Cardiac fibroblast (primary cell): ENCODE measurements around the gene NT5C1A.
A peak's percentile ranks its signal among the peaks of the same experiment; 100 is the strongest.

ENCODE experiments used
- DNase-seq, 2 donors: peaks; one replicate each; pipeline versions ENCODE4 v3.0.0 to v3.0.0-alpha.2; 2010; ENCODE audit warnings: low read depth in 2 of 2
- H3K4me3 ChIP-seq, 2 donors: replicated peaks in 1 of 2; 1 replicate in 1 of 2; 2 replicates in 1 of 2; pipeline ENCODE4 v1.5.1; 2011; ENCODE audit warnings: low read depth in 2 of 2, low read length in 2 of 2, mild to moderate bottlenecking in 2 of 2, moderate library complexity in 1 of 2
- CTCF ChIP-seq: IDR thresholded peaks from one replicate; pipeline ENCODE4 v1.5.1; 2011; ENCODE audit warnings: low read depth, mild to moderate bottlenecking, low read length, inconsistent platforms

Gene NT5C1A

DNA sequence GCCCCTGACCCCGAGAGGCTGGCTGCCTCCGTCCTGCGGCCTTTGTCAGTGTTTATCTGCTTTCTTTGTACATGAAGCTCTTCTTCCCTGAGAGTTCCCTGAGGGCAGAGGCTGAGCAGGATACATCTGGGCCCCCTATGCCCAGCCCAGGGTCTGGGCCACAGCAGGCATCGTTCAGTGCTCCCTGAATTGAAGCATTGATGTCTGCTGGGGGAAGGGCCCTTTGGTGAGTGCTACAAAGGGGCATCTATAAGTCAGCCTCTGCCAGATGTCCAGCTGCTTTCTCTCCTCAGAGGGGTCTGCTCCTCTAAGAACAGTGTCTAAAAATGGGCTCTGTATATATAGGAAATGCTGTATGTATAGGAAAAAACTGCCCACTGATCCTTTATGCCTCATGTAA is 34.5 kb downstream of the NT5C1A start:
- H3K4me3 ChIP-seq: no peak overlapping the region
- TF ChIP-seq CTCF: no peak
- no peak for DNase-seq

DNA sequence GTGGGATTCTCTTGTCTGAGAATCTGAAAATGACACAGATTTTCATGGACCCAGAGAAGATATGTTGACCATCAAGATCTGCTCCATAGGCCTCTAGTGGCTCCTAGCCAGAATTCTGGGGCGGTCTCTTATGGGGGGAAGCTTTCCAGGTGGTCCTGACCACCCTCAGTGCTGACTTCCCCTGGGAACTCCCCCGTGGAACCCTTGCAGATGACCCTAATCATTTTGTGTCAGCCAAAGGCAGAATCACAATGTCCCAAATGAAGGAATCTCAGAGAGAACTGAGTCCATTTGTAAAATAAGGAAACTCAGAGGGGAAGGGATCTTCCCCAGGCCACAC is 36.1 kb downstream of the NT5C1A start:
- DNase-seq: no peak
- TF ChIP-seq CTCF: no peak
- no peak overlapping the region for H3K4me3 ChIP-seq

DNA sequence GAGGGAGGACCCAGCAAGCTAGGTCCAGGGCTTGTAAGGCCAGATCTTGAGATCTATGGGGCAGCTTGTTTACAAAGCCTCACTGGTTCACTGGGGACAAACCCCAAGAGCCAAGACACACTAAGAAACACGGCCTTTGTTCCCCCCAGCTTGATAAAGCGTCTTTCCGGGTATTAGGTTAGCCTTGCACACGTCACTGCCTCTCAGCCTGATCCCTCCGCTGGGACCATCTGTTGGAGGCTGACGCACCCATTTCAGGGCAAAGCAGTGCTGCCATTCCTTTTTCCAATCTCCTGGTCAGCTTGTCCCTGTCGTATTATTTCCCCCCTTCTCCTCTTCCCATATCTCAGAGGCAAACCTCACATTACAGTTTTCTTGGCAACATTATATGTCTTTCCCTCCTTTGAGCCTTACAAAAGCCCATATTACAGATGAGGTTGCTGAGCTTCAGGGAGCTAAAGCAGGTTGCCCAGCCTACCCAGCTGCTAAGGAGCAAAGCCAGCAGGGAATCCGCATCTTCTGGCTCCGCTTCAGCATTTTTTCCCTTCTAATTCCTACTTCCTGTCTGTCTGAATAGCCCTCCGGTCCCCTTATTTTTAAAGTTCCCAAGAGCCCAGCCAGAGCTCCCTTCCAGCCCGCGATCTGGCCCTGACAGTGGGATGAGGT is 36.6 kb downstream of the NT5C1A start:
- H3K4me3 ChIP-seq: no peak overlapping the region
- no peak for TF ChIP-seq CTCF
- DNase-seq: peak; percentile 57 to 75

- H3K4me3 ChIP-seq: no peak overlapping the region
- no peak for DNase-seq
- TF ChIP-seq CTCF: no peak
Measured at GRCh38 chr1:39633422-39633821, 38.5 kb downstream of the NT5C1A start.

DNA sequence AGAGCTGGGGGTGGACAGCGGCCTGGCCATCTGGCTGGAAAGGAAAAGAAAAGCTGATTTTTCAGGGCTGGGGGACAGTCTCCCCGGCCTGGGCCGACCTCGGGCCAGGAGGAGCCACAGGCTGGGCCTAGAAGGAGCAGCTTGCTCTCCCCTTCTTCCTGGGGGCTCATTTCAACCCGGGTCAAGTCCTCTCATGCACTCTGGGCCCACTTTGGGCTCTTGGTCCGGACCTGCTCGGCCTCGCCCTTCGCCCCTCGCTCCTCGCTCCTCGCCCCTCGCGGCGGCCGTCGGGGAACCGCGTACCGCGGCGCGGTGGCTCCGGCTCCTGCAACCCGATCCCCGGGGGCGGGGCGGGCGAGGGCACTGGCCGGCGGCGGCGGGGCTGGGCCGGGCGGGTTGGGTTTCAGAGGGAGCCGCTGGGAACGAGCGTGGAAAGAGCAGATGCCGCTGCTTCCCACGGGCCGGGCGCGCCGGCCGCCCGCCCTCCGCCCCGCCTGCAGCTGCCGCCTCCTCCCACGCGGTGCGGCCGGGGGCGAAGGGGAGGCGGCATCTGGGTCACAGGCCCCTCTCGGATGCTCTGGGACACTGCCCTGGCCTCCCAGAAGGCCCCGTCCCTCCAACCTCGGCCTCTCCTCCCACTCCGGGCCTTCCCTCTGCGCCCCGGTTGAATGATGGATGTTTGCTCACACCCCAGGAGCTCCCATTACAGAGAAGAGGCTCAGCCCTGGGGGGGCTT is 39.1 kb downstream of the NT5C1A start:
- TF ChIP-seq CTCF: no peak
- H3K4me3 ChIP-seq: peak overlapping the region in 1 of 2 donors; percentile 10

DNA sequence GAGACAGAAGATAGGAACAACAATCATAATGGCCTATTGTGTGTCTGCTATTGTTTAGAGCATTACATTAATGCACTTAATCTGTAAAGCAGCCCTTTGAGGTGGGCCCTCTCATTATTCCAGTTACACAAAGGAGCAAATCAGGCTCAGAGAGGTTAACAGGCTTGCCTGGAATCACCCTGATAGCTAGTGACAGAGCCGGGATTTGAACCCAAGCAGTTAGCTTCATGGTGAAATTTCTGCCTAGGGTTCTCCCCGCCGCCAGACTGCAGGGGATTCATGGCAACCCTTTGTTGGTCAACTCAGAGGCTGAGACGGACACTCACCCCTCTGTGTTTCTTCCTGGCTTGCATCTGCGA is 39.6 kb downstream of the NT5C1A start:
- H3K4me3 ChIP-seq: peak overlapping the region in 1 of 2 donors; percentile 10
- no peak for DNase-seq
- TF ChIP-seq CTCF: no peak

More for the DNA sequence above, 39.1 kb downstream of the NT5C1A start:
- DNase-seq: peak; percentile 57 to 70
